PC-9 (cell line): ENCODE data around the gene TOR1B.

Source experiments
- EZH2 ChIP-seq: fragments of 200-600 bp; sonication (generic); IDR thresholded peaks from 2 replicates; pipeline ENCODE4 v1.8.0; 2017; ENCODE audit warnings: antibody characterized with exemption, low read depth
- TF ChIP-seq, protein P1 (sequence below): fragments of 200-600 bp; sonication (generic); conservative IDR thresholded peaks from 2 replicates; pipeline ENCODE4 v1.6.1; 2017; ENCODE audit warnings: mixed run types, antibody characterized with exemption, mild to moderate bottlenecking, moderate library complexity

DNA sequence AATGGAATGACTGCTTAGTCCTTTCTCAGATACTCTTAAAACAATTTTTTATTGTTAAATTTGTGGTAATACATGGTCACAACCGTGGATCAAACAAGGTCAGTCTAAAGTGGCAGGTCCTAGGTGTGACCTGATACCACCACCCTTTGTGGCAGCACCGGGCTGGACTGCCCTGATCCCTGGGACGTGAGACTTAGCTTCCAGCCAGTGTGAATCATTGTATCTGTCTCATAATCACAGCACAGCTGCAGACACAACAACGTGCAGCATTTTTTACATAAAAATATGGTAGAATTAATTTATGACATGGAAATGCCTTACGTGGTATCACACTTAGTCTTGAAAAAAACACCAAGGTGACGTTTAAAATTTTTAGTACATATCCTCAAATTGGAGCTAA lies 7.8 kb downstream of the TOR1B start:
- TF ChIP-seq, protein P1, sequence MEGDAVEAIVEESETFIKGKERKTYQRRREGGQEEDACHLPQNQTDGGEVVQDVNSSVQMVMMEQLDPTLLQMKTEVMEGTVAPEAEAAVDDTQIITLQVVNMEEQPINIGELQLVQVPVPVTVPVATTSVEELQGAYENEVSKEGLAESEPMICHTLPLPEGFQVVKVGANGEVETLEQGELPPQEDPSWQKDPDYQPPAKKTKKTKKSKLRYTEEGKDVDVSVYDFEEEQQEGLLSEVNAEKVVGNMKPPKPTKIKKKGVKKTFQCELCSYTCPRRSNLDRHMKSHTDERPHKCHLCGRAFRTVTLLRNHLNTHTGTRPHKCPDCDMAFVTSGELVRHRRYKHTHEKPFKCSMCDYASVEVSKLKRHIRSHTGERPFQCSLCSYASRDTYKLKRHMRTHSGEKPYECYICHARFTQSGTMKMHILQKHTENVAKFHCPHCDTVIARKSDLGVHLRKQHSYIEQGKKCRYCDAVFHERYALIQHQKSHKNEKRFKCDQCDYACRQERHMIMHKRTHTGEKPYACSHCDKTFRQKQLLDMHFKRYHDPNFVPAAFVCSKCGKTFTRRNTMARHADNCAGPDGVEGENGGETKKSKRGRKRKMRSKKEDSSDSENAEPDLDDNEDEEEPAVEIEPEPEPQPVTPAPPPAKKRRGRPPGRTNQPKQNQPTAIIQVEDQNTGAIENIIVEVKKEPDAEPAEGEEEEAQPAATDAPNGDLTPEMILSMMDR = no peak
- no peak for TF ChIP-seq EZH2
